K562 (cell line): Measurements from ENCODE around the gene NLGN4Y.

Experiments
- FOXK2 ChIP-seq, 2 experiments: fragments of 450-650 bp; IDR thresholded peaks in 1 of 2; conservative IDR thresholded peaks in 1 of 2; 2 replicates each; pipeline ENCODE4 v1.6.1; 2016; ENCODE audit warnings: low read depth in 2 of 2, mild to moderate bottlenecking in 1 of 2
- NFYB ChIP-seq: IDR thresholded peaks from 2 replicates; pipeline ENCODE4 v1.6.1; 2011; ENCODE audit warnings: mild to moderate bottlenecking, moderate library complexity; ENCODE audit not compliant: insufficient read length; ENCODE audit errors: extremely low read depth
- RFX5 ChIP-seq: IDR thresholded peaks from 2 replicates; pipeline ENCODE4 v1.6.1; 2011; ENCODE audit warnings: low read depth, mild to moderate bottlenecking, improper control_type of control experiment, low read length
- STAT5B ChIP-seq: fragments of 250-450 bp; sonication (Bioruptor Pico); IDR thresholded peaks from 2 replicates; pipeline ENCODE4 v1.8.0; 2021; ENCODE audit warnings: mild to moderate bottlenecking, inconsistent platforms
- TBP ChIP-seq: optimal IDR thresholded peaks from 2 replicates; pipeline ENCODE3; 2011; ENCODE audit warnings: low read depth, low read length, improper control_type of control experiment
- TCF7 ChIP-seq: sonication (generic); IDR thresholded peaks from 2 replicates; pipeline ENCODE4 v1.6.1; 2016; ENCODE audit warnings: antibody characterized with exemption, borderline replicate concordance
- TRIM28 ChIP-seq: fragments of 450-650 bp; IDR thresholded peaks from 2 replicates; pipeline ENCODE4 v1.6.1; 2017
- U2AF1 ChIP-seq: fragments of 200-400 bp; formaldehyde crosslinking; optimal IDR thresholded peaks from 2 replicates; pipeline ENCODE3; 2017; ENCODE audit warnings: mild to moderate bottlenecking, low read depth, low read length, moderate library complexity
- TF ChIP-seq, protein P1 (sequence below): sonication (generic); formaldehyde crosslinking; IDR thresholded peaks from 2 replicates; pipeline ENCODE4 v1.8.0; 2022; ENCODE audit warnings: mild to moderate bottlenecking, missing genetic modification reagents, borderline replicate concordance
- TF ChIP-seq, protein P2 (sequence below): sonication (generic); formaldehyde crosslinking; IDR thresholded peaks from 2 replicates; pipeline ENCODE4 v1.8.1; 2023; ENCODE audit warnings: mild to moderate bottlenecking, missing genetic modification reagents
- TF ChIP-seq, protein P3 (sequence below): fragments of 450-650 bp; formaldehyde crosslinking; IDR thresholded peaks from 2 replicates; pipeline ENCODE4 v1.4.0; 2022; ENCODE audit warnings: mild to moderate bottlenecking, moderate library complexity
- TF ChIP-seq, protein P4 (sequence below), 3 experiments: IDR thresholded peaks in 2 of 3; conservative IDR thresholded peaks in 1 of 3; 2 replicates each; pipeline ENCODE4 v1.5.1; 2011 to 2012; ENCODE audit warnings: low read length in 3 of 3, mild to moderate bottlenecking in 3 of 3, control low read depth in 2 of 3, improper control_type of control experiment in 1 of 3, inconsistent platforms in 1 of 3, low read depth in 1 of 3, mixed read lengths in 1 of 3, moderate library complexity in 1 of 3; ENCODE audit not compliant: insufficient read depth in 2 of 3

DNA sequence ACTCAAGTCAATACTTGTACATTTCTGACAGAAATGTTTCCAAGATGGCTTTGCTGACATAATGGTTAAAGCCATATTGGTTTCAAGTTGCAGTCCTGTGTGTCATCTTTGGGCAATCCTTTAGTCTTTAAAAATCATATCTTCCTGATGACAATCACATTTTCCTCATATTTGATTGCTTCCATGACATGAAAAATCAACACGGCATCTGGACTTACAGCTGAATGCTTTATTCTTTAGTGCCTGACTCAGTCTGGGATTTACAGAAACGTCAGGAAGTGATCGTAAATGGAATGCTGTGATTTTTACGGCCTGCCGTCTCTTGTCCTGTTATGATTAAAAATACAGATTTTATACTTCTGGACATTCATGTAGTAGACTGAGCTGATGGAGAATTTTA is 304.2 kb downstream of the NLGN4Y start:
- TF ChIP-seq TRIM28 = no peak
- TF ChIP-seq, protein P1, sequence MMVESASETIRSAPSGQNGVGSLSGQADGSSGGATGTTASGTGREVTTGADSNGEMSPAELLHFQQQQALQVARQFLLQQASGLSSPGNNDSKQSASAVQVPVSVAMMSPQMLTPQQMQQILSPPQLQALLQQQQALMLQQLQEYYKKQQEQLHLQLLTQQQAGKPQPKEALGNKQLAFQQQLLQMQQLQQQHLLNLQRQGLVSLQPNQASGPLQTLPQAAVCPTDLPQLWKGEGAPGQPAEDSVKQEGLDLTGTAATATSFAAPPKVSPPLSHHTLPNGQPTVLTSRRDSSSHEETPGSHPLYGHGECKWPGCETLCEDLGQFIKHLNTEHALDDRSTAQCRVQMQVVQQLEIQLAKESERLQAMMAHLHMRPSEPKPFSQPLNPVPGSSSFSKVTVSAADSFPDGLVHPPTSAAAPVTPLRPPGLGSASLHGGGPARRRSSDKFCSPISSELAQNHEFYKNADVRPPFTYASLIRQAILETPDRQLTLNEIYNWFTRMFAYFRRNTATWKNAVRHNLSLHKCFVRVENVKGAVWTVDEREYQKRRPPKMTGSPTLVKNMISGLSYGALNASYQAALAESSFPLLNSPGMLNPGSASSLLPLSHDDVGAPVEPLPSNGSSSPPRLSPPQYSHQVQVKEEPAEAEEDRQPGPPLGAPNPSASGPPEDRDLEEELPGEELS (CRISPR knock-in tag) = no peak
- no peak for TF ChIP-seq STAT5B (CRISPR knock-in tag)
- TF ChIP-seq, protein P2, sequence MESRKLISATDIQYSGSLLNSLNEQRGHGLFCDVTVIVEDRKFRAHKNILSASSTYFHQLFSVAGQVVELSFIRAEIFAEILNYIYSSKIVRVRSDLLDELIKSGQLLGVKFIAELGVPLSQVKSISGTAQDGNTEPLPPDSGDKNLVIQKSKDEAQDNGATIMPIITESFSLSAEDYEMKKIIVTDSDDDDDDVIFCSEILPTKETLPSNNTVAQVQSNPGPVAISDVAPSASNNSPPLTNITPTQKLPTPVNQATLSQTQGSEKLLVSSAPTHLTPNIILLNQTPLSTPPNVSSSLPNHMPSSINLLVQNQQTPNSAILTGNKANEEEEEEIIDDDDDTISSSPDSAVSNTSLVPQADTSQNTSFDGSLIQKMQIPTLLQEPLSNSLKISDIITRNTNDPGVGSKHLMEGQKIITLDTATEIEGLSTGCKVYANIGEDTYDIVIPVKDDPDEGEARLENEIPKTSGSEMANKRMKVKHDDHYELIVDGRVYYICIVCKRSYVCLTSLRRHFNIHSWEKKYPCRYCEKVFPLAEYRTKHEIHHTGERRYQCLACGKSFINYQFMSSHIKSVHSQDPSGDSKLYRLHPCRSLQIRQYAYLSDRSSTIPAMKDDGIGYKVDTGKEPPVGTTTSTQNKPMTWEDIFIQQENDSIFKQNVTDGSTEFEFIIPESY = no peak
- TF ChIP-seq, protein P3, sequence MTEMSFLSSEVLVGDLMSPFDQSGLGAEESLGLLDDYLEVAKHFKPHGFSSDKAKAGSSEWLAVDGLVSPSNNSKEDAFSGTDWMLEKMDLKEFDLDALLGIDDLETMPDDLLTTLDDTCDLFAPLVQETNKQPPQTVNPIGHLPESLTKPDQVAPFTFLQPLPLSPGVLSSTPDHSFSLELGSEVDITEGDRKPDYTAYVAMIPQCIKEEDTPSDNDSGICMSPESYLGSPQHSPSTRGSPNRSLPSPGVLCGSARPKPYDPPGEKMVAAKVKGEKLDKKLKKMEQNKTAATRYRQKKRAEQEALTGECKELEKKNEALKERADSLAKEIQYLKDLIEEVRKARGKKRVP = no peak
- TF ChIP-seq FOXK2 (conservative IDR thresholded peaks at IDR 0.05 in 1 of 2, IDR thresholded peaks at IDR 0.05 in 1 of 2; ENCODE audit: low read depth in 2 of 2) = no peak
- no peak for TF ChIP-seq TBP
- no peak for TF ChIP-seq NFYB
- no peak for TF ChIP-seq TCF7
- TF ChIP-seq, protein P4, sequence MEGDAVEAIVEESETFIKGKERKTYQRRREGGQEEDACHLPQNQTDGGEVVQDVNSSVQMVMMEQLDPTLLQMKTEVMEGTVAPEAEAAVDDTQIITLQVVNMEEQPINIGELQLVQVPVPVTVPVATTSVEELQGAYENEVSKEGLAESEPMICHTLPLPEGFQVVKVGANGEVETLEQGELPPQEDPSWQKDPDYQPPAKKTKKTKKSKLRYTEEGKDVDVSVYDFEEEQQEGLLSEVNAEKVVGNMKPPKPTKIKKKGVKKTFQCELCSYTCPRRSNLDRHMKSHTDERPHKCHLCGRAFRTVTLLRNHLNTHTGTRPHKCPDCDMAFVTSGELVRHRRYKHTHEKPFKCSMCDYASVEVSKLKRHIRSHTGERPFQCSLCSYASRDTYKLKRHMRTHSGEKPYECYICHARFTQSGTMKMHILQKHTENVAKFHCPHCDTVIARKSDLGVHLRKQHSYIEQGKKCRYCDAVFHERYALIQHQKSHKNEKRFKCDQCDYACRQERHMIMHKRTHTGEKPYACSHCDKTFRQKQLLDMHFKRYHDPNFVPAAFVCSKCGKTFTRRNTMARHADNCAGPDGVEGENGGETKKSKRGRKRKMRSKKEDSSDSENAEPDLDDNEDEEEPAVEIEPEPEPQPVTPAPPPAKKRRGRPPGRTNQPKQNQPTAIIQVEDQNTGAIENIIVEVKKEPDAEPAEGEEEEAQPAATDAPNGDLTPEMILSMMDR (IDR thresholded peaks at IDR 0.05 in 2 of 3, conservative IDR thresholded peaks at IDR 0.05 in 1 of 3; ENCODE audit: insufficient read depth in 2 of 3, low read depth in 1 of 3, low read length in 3 of 3) = no peak
- no peak for TF ChIP-seq U2AF1
- no peak for TF ChIP-seq RFX5
